CD4-positive, alpha-beta T cell (primary cell): ENCODE data around the gene KRTDAP. TPM values are rescaled to one million over a fixed set of nuclear protein-coding genes. Genes with fewer than 3 reads are reported as not detected.

Experiments used
- ATAC-seq: fragments of 200-7000 bp; cut with Tn5 transposase; one replicate; pipeline ENCODE4 v1.10.0; 2022; ENCODE audit warnings: mild to moderate bottlenecking; ENCODE audit not compliant: poor library complexity
- CTCF ChIA-PET: fragments of 350-600 bp; sonication (Branson Sonifier 250); formaldehyde crosslinking; loops from one replicate; lab custom pipeline; 2021; ENCODE audit warnings: antibody characterized with exemption, inconsistent platforms; lab: Charles Lee
- POLR2A ChIA-PET: fragments of 350-600 bp; sonication (Branson Sonifier 250); formaldehyde crosslinking; loops from one replicate; lab custom pipeline; 2021; ENCODE audit warnings: antibody characterized with exemption, inconsistent platforms; lab: Charles Lee
- DNase-seq, 14 experiments: peaks; one replicate each; pipeline ENCODE4 v3.0.0-alpha.2; 2013 to 2020; ENCODE audit warnings: mixed read lengths in 2 of 14
- H3K27ac ChIP-seq, 2 donors: one replicate each; pipeline versions ENCODE4 v1.5.1 to v1.7.0; 2013; ENCODE audit warnings: low read length in 2 of 2, low read depth in 1 of 2, mild to moderate bottlenecking in 1 of 2
- H3K27me3 ChIP-seq, 2 experiments: 1 replicate in 1 of 2; 2 replicates in 1 of 2; pipeline versions ENCODE4 v1.6.1 to v1.7.0; 2013; ENCODE audit warnings: low read length in 2 of 2, control low read depth in 1 of 2, mild to moderate bottlenecking in 1 of 2, moderate library complexity in 1 of 2; ENCODE audit not compliant: insufficient read depth in 2 of 2, control insufficient read depth in 1 of 2
- H3K36me3 ChIP-seq: one replicate; pipeline ENCODE4 v1.6.1; 2013; ENCODE audit warnings: low read length, control low read depth; ENCODE audit not compliant: insufficient read depth
- H3K4me1 ChIP-seq: one replicate; pipeline ENCODE4 v1.6.1; 2013; ENCODE audit warnings: low read length, control low read depth; ENCODE audit not compliant: insufficient read depth
- H3K4me3 ChIP-seq: one replicate; pipeline ENCODE4 v1.5.1; 2013; ENCODE audit warnings: mild to moderate bottlenecking, low read length, moderate library complexity
- H3K9me3 ChIP-seq, 2 experiments: 1 replicate in 1 of 2; 2 replicates in 1 of 2; pipeline versions ENCODE4 v1.6.1 to v1.7.0; 2013; ENCODE audit warnings: low read length in 2 of 2, mild to moderate bottlenecking in 2 of 2, control low read depth in 1 of 2, moderate library complexity in 1 of 2; ENCODE audit not compliant: control insufficient read depth in 1 of 2, insufficient read depth in 1 of 2
- H3K27ac Mint-ChIP-seq: one replicate; pipeline ENCODE4 v1.8.0; 2020; ENCODE audit warnings: mixed read lengths
- H3K27me3 Mint-ChIP-seq: one replicate; pipeline ENCODE4 v1.8.0; 2021; ENCODE audit warnings: mixed read lengths
- H3K36me3 Mint-ChIP-seq: one replicate; pipeline ENCODE4 v1.8.0; 2021; ENCODE audit warnings: low read depth, mixed read lengths
- H3K4me1 Mint-ChIP-seq: one replicate; pipeline ENCODE4 v1.8.0; 2021; ENCODE audit warnings: low read depth, mixed read lengths
- H3K4me3 Mint-ChIP-seq: one replicate; pipeline ENCODE4 v1.8.0; 2020; ENCODE audit warnings: mild to moderate bottlenecking, mixed read lengths
- H3K9me3 Mint-ChIP-seq: one replicate; pipeline ENCODE4 v1.8.0; 2020; ENCODE audit warnings: mixed read lengths
- intact Hi-C, 2 experiments: fragments of 100-400 bp; cut with DNase I in 1 of 2; cut with micrococcal nuclease in 1 of 2; formaldehyde crosslinking; loops; one replicate each; pipeline versions ENCODE4 v1.15.1 to v1.9.0; 2023 to 2025; cut with DNase I, micrococcal nuclease
- total RNA-seq, 174 experiments: library from RNA in 2 of 174; stranded (reverse) in 2 of 174; gene quantifications; one replicate each; pipeline ENCODE4 v1.2.3 and lab custom pipeline; 2021 to 2026
- TF ChIP-seq, protein P1 (sequence below): fragments of 200-600 bp; IDR thresholded peaks from one replicate; pipeline ENCODE4 v1.8.0; 2022; ENCODE audit warnings: antibody characterized with exemption, mild to moderate bottlenecking

The KRTDAP gene
- total RNA-seq, 2 experiments from 2014 or later, result not detected

GRCh38 chr19:35525873-35526272, 35.6 kb upstream of the KRTDAP start:
- TF ChIP-seq, protein P1, sequence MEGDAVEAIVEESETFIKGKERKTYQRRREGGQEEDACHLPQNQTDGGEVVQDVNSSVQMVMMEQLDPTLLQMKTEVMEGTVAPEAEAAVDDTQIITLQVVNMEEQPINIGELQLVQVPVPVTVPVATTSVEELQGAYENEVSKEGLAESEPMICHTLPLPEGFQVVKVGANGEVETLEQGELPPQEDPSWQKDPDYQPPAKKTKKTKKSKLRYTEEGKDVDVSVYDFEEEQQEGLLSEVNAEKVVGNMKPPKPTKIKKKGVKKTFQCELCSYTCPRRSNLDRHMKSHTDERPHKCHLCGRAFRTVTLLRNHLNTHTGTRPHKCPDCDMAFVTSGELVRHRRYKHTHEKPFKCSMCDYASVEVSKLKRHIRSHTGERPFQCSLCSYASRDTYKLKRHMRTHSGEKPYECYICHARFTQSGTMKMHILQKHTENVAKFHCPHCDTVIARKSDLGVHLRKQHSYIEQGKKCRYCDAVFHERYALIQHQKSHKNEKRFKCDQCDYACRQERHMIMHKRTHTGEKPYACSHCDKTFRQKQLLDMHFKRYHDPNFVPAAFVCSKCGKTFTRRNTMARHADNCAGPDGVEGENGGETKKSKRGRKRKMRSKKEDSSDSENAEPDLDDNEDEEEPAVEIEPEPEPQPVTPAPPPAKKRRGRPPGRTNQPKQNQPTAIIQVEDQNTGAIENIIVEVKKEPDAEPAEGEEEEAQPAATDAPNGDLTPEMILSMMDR, result no peak
- no peak overlapping the region for H3K4me3 ChIP-seq
- intact Hi-C loops, result no loop called here
- no peak for ATAC-seq
- Mint-ChIP-seq H3K9me3 (no peaks in the 10 kb centered on the region), H3K4me3 (no peak overlapping the region), H3K4me1 (no peaks in the 10 kb centered on the region), H3K27ac (no peak overlapping the region), H3K27me3 (peaks cover 41% of the 10 kb centered on the region), H3K36me3 (no peaks in the 10 kb centered on the region)
- no peak overlapping the region for H3K27ac ChIP-seq
- no peak for DNase-seq
- ChIA-PET POLR2A (no interaction called here), CTCF (no interaction called here)
- peaks cover 0 to 3% of the 10 kb centered on the region in 2 experiments for H3K27me3 ChIP-seq
- no peaks in the 10 kb centered on the region for H3K4me1 ChIP-seq
- peaks cover 0 to 9% of the 10 kb centered on the region in 2 experiments for H3K9me3 ChIP-seq
- H3K36me3 ChIP-seq, result no peaks in the 10 kb centered on the region

GRCh38 chr19:35524181-35524837, 34.0 kb upstream of the KRTDAP start:
- peaks cover 0 to 7% of the 10 kb centered on the region in 2 experiments for H3K9me3 ChIP-seq
- no peak overlapping the region for H3K4me3 Mint-ChIP-seq
- H3K4me1 Mint-ChIP-seq, result no peaks in the 10 kb centered on the region
- no peak for ATAC-seq
- H3K27ac Mint-ChIP-seq, result no peak overlapping the region
- ChIA-PET CTCF (no interaction called here), POLR2A (no interaction called here)
- no peak for DNase-seq
- H3K4me3 ChIP-seq, result no peak overlapping the region
- H3K4me1 ChIP-seq, result no peaks in the 10 kb centered on the region
- peaks cover 28% of the 10 kb centered on the region for H3K27me3 Mint-ChIP-seq
- no peaks in the 10 kb centered on the region for H3K36me3 Mint-ChIP-seq
- H3K36me3 ChIP-seq, result no peaks in the 10 kb centered on the region
- TF ChIP-seq, protein P1, result no peak
- peaks cover 0 to 3% of the 10 kb centered on the region in 2 experiments for H3K27me3 ChIP-seq
- H3K9me3 Mint-ChIP-seq, result no peaks in the 10 kb centered on the region
- no peak overlapping the region for H3K27ac ChIP-seq
- intact Hi-C loops, result no loop called here

DNA sequence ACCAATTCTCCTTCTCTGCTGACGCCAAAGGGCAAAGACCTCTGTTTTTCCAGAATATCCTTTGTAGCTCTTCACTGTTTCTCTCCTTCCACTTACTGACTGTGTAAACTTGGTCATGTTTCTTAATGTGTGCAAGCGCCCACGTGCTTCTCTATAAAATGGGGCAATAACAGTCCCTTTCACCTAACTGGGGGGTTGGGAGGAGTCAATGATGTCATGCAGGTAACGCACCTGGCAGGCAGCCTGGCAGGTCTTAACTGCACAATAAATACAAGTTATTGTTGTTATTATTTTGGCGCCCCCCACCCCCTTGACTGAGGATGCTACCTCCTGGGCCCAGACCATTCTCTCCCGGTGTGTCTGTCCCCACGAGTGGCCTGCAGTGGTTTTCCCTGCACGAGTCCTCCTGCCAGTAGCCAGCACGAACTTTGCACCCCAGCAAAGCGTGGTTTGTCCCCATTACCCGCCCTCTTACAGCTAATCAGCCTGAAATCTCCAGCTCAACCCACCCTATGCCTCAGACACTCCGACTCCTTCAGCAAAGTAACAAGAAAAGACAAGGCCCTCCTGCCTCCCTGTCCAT, 32.6 kb upstream of the KRTDAP start:
- Histone ChIP-seq H3K27ac (no peak overlapping the region), H3K27me3 (peaks cover 0 to 3% of the 10 kb centered on the region in 2 experiments), H3K9me3 (peaks cover 0 to 6% of the 10 kb centered on the region in 2 experiments), H3K36me3 (no peaks in the 10 kb centered on the region), H3K4me3 (no peak overlapping the region), H3K4me1 (no peaks in the 10 kb centered on the region)
- CTCF ChIA-PET, result interaction anchor here (1.4 kb wide), 1 partner anchor 12 kb away, joined by 4 read pairs; no protein-coding TSS in a partner anchor
- intact Hi-C loops, result no loop called here
- Mint-ChIP-seq H3K36me3 (no peaks in the 10 kb centered on the region), H3K4me3 (no peak overlapping the region), H3K27ac (no peak overlapping the region), H3K27me3 (peaks cover 21% of the 10 kb centered on the region), H3K4me1 (no peaks in the 10 kb centered on the region), H3K9me3 (no peaks in the 10 kb centered on the region)
- DNase-seq (no peak), ATAC-seq (no peak)
- TF ChIP-seq, protein P1, result no peak
- POLR2A ChIA-PET, result no interaction called here
